SK-N-SH (cell line): ENCODE data around the gene IFT172. TPM values are rescaled to one million over a fixed set of nuclear protein-coding genes. Genes with fewer than 3 reads are reported as not detected.

Source experiments
- polyA plus RNA-seq, 3 experiments: library from polyadenylated mRNA; depleted of rRNA; stranded (reverse); fragments of >200 nt; gene quantifications; 2 replicates each; pipeline ENCODE4 v1.2.3, GENCODE V29; 2012
- small RNA-seq, 7 experiments: library from RNA; depleted of rRNA; stranded (forward); fragments of <200 nt; gene quantifications; one replicate each; pipeline ENCODE3, GENCODE V24; 2012

Gene IFT172
- polyA plus RNA-seq, 1 of the 3 experiments (the other 2 are of a cell fraction) = 31.3 TPM

Small RNA genes lying within 50 kb of the gene (small RNA-seq; reads per million reads assigned to genes)
- gene RNU6-986P = 0 reads per million in 7 experiments

Other genes starting within 250 kb of the IFT172 start
- gene SLC30A3, start 226.7 kb downstream of the IFT172 start, polyA plus RNA-seq (2012; rRNA removed) = 0.68 and 1.1 TPM in 2 replicates
- 0.18 TPM in 1 of 2 replicates, not detected in the other for gene DNAJC5G, start 214.3 kb downstream of the IFT172 start, polyA plus RNA-seq (2012; rRNA removed)
- gene TRIM54, start 207.3 kb downstream of the IFT172 start, polyA plus RNA-seq (2012; rRNA removed) = 0.28 and 0.36 TPM in 2 replicates
- gene UCN, start 181.3 kb downstream of the IFT172 start, polyA plus RNA-seq (2012; rRNA removed) = 2.8 and 2.9 TPM in 2 replicates
- gene MPV17, start 166.6 kb downstream of the IFT172 start, polyA plus RNA-seq (2012; rRNA removed) = 255 and 265 TPM in 2 replicates
- gene GTF3C2, start 133.0 kb downstream of the IFT172 start, polyA plus RNA-seq (2012; rRNA removed) = 65.8 and 76.0 TPM in 2 replicates
- gene EIF2B4, start 119.4 kb downstream of the IFT172 start, polyA plus RNA-seq (2012; rRNA removed) = 51.7 and 56.0 TPM in 2 replicates
- gene SNX17, start 119.1 kb downstream of the IFT172 start, polyA plus RNA-seq (2012; rRNA removed) = 128 and 145 TPM in 2 replicates
- gene ZNF513, start 109.0 kb downstream of the IFT172 start, polyA plus RNA-seq (2012; rRNA removed) = 53.8 and 63.7 TPM in 2 replicates
- gene PPM1G, start 80.2 kb downstream of the IFT172 start, polyA plus RNA-seq (2012; rRNA removed) = 99.7 and 113 TPM in 2 replicates
- gene NRBP1, start 61.1 kb downstream of the IFT172 start, polyA plus RNA-seq (2012; rRNA removed) = 182 and 227 TPM in 2 replicates
- 3.6 and 4.1 TPM in 2 replicates for gene KRTCAP3, start 47.4 kb downstream of the IFT172 start, polyA plus RNA-seq (2012; rRNA removed)
- 26.5 and 27.0 TPM in 2 replicates for gene FNDC4, start 5.5 kb upstream of the IFT172 start, polyA plus RNA-seq (2012; rRNA removed)
- 0.18 and 0.67 TPM in 2 replicates for gene GCKR, start 7.1 kb upstream of the IFT172 start, polyA plus RNA-seq (2012; rRNA removed)
- 22.3 and 36.5 TPM in 2 replicates for gene ZNF512, start 93.3 kb upstream of the IFT172 start, polyA plus RNA-seq (2012; rRNA removed)
- 2.3 and 2.7 TPM in 2 replicates for gene CCDC121, start 139.3 kb upstream of the IFT172 start, polyA plus RNA-seq (2012; rRNA removed)
- gene GPN1, start 139.3 kb upstream of the IFT172 start, polyA plus RNA-seq (2012; rRNA removed) = 74.0 and 92.8 TPM in 2 replicates
- 49.7 and 69.3 TPM in 2 replicates for gene SUPT7L, start 173.9 kb upstream of the IFT172 start, polyA plus RNA-seq (2012; rRNA removed)
- 9.4 and 9.8 TPM in 2 replicates for gene SLC4A1AP, start 174.1 kb upstream of the IFT172 start, polyA plus RNA-seq (2012; rRNA removed)